OCI-LY3 (cell line): ENCODE results near the gene RABIF.
"Not testable (repeated sequence)": the region's sequence is repeated elsewhere in the genome, so short reads cannot be mapped to it uniquely, and the experiment has no call there.

Source experiments
- EZH2phosphoT487 ChIP-seq: fragments of 200-600 bp; shearing (Covaris generic); IDR thresholded peaks from 2 replicates; pipeline ENCODE4 v1.6.1; 2018; ENCODE audit warnings: antibody characterized with exemption, mixed run types, low read depth
- TF ChIP-seq, protein P1 (sequence below): fragments of 200-600, 300-600 bp; sonication (generic); IDR thresholded peaks from 2 replicates; pipeline ENCODE4 v1.5.1; 2014; ENCODE audit warnings: antibody characterized with exemption, low read length, low read depth

DNA sequence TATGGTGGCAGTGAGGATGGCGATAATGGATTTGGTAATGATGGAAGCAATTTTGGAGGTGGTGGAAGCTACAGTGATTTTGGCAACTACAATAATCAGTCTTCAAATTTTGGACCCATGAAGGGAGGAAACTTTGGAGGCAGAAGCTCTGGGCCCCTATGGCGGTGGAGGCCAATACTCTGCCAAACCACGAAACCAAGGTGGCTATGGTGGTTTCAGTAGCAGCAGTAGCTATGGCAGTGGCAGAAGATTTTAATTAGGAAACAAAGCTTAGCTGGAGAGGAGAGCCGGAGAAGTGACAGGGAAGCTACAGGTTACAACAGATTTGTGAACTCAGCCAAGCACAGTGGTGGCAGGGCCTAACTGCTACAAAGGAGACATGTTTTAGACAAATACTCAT, 23.5 kb upstream of the RABIF start:
- TF ChIP-seq, protein P1, sequence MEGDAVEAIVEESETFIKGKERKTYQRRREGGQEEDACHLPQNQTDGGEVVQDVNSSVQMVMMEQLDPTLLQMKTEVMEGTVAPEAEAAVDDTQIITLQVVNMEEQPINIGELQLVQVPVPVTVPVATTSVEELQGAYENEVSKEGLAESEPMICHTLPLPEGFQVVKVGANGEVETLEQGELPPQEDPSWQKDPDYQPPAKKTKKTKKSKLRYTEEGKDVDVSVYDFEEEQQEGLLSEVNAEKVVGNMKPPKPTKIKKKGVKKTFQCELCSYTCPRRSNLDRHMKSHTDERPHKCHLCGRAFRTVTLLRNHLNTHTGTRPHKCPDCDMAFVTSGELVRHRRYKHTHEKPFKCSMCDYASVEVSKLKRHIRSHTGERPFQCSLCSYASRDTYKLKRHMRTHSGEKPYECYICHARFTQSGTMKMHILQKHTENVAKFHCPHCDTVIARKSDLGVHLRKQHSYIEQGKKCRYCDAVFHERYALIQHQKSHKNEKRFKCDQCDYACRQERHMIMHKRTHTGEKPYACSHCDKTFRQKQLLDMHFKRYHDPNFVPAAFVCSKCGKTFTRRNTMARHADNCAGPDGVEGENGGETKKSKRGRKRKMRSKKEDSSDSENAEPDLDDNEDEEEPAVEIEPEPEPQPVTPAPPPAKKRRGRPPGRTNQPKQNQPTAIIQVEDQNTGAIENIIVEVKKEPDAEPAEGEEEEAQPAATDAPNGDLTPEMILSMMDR = not testable (repeated sequence)
- TF ChIP-seq EZH2phosphoT487 = not testable (repeated sequence)
